GM12891 (cell line): Measurements from ENCODE around the gene ARR3.

Experiments used
- PAX5 ChIP-seq: IDR thresholded peaks from 2 replicates; pipeline ENCODE4 v1.6.1; 2011; ENCODE audit warnings: low read length, moderate library complexity, mild to moderate bottlenecking; ENCODE audit not compliant: insufficient read depth, severe bottlenecking
- POLR2A ChIP-seq: IDR thresholded peaks from 2 replicates; pipeline ENCODE4 v1.6.1; 2011; ENCODE audit warnings: low read depth, low read length, control low read depth
- POLR2AphosphoS5 ChIP-seq: IDR thresholded peaks from 2 replicates; pipeline ENCODE4 v1.6.1; 2011; ENCODE audit warnings: low read depth, low read length, control low read depth
- POU2F2 ChIP-seq: IDR thresholded peaks from 2 replicates; pipeline ENCODE4 v1.6.1; 2011; ENCODE audit warnings: low read depth, mild to moderate bottlenecking, control low read depth, low read length, moderate library complexity
- SPI1 ChIP-seq: IDR thresholded peaks from 2 replicates; pipeline ENCODE4 v1.6.1; 2011; ENCODE audit warnings: low read depth, low read length, control low read depth
- TAF1 ChIP-seq: IDR thresholded peaks from 2 replicates; pipeline ENCODE4 v1.6.1; 2011; ENCODE audit warnings: low read depth, low read length, control low read depth

DNA sequence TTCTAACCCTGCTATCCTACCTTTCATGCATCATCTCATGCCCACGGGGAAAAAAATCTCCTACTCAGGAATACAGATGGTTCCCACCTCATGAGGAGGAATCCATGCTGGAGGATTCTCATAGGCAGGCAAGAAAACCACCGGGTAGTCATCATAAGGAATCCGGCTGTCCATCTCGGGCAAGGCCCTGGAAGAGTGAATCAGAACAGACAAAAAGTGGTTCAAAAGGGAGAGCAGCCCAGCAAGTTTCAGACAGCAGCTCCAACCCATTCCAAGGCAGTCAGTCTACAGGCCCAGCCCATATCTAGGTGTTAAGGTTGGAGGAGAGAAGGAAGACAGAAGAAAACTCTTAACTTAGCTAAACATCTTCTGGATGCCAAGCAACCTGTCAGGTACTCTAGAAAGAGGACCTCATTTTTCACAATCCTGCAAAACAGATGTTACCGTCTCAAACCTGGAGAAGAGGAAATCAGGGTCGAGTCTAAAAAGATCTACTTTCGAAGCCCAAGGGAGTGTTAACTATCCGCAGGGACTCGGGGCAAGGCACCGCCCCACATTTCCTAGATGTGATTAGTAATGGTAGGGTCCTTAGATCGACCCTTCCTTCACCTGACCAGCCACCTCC, 21.1 kb downstream of the ARR3 start:
- TF ChIP-seq POLR2A (no peak), POLR2AphosphoS5 (no peak), TAF1 (no peak), SPI1 (no peak), POU2F2 (no peak), PAX5 (no peak)
